Lung (tissue), 12 donors: ENCODE data around the gene PCDH8. TPM values are rescaled to one million over a fixed set of nuclear protein-coding genes. Genes with fewer than 3 reads are reported as not detected.

ENCODE experiments used
- ATAC-seq: fragments of 200-7000 bp; cut with Tn5 transposase; one replicate; pipeline ENCODE4 v1.9.1; 2020; ENCODE audit warnings: moderate number of reproducible peaks; ENCODE audit not compliant: insufficient read depth, low FRiP score
- DNase-seq, 3 donors: peaks; one replicate each; pipeline ENCODE4 v3.0.0-alpha.2; 2013 to 2017
- H3K27ac ChIP-seq, 2 donors: one replicate each; pipeline ENCODE4 v1.5.1; 2013; ENCODE audit warnings: mild to moderate bottlenecking in 2 of 2, moderate library complexity in 2 of 2, control low read depth in 1 of 2, inconsistent platforms in 1 of 2, low read depth in 1 of 2, low read length in 1 of 2
- H3K27me3 ChIP-seq, 3 donors: one replicate each; pipeline ENCODE4 v1.5.1; 2013; ENCODE audit warnings: low read length in 2 of 3; ENCODE audit not compliant: control insufficient read depth in 3 of 3, insufficient read depth in 3 of 3
- H3K36me3 ChIP-seq, 4 donors: one replicate each; pipeline ENCODE4 v1.5.1; 2013; ENCODE audit warnings: low read length in 4 of 4, mild to moderate bottlenecking in 1 of 4, moderate library complexity in 1 of 4; ENCODE audit not compliant: control insufficient read depth in 4 of 4, insufficient read depth in 4 of 4
- H3K4me1 ChIP-seq, 5 donors: one replicate each; pipeline ENCODE4 v1.5.1; 2013; ENCODE audit warnings: low read length in 5 of 5, mild to moderate bottlenecking in 2 of 5, moderate library complexity in 1 of 5; ENCODE audit not compliant: control insufficient read depth in 5 of 5, insufficient read depth in 5 of 5
- H3K4me3 ChIP-seq: one replicate; pipeline ENCODE4 v1.5.1; 2013; ENCODE audit warnings: mild to moderate bottlenecking, control low read depth, moderate library complexity
- H3K9ac ChIP-seq, 2 donors: one replicate each; pipeline ENCODE4 v1.5.1; 2013; ENCODE audit warnings: low read length in 2 of 2, control low read depth in 1 of 2; ENCODE audit not compliant: insufficient read depth in 1 of 2
- H3K9me3 ChIP-seq, 4 donors: one replicate each; pipeline ENCODE4 v1.5.1; 2013; ENCODE audit warnings: low read length in 3 of 4, mild to moderate bottlenecking in 1 of 4, moderate library complexity in 1 of 4; ENCODE audit not compliant: control insufficient read depth in 4 of 4, insufficient read depth in 3 of 4
- WGBS, 2 donors: extraction: QIAGEN DNeasy Blood & Tissue Kit; methylation state at CpG; one replicate each; pipeline ENCODE4 v1.1.7; 2013; 5-methylcytosine and 5-hydroxymethylcytosine counted together
- polyA plus RNA-seq, 2 donors: library from polyadenylated mRNA; stranded (reverse); fragments of 200-250 nt; gene quantifications; one replicate each; pipeline ENCODE4 v1.2.1, GENCODE V29; 2013
- total RNA-seq, 2 donors: library from RNA; depleted of rRNA in 1 of 2; stranded (reverse); fragments of >200 nt in 1 of 2; gene quantifications; one replicate each; pipeline ENCODE4 v1.2.1, GENCODE V29; 2014 to 2021
- TF ChIP-seq, protein P1 (sequence below): IDR thresholded peaks from 2 replicates; pipeline ENCODE4 v1.5.1; 2012; ENCODE audit warnings: mild to moderate bottlenecking; ENCODE audit errors: control extremely low read depth, extremely low read depth
- donor health status: control.
- donor health status: control.
- donor health status: Bipolar disorder and iron deficiency.
- donor health status: healthy.
- donor health status: DM: yes; HTN: yes; CAD: no.

Gene PCDH8
- total and polyA plus RNA-seq, 4 donors: 0.06 to 0.28 TPM; not detected in 2

DNA sequence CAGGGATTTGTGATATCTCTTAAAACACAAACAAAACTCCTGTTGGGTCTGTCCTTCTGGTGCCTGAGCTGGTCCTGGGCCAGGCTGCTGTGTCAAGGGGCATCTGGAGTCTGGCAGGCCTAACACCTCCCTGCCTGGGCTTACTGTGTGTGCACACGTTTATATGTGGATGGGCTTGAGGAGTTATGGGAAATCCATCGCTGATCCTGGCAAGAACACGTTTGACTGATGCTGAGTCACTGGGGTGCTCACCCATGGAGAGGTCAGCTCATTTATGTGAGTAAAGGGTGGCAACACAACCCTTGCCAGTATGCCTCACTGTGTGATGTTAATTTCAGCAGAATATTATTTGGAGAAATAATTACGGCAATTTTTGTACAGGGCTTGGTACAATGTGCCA, 44.5 kb upstream of the PCDH8 start:
- WGBS, 2 donors: 76 to 82% methylated on average over 4 of the region's 4 CpGs
- no peak overlapping the region for H3K4me3 ChIP-seq
- TF ChIP-seq, protein P1, sequence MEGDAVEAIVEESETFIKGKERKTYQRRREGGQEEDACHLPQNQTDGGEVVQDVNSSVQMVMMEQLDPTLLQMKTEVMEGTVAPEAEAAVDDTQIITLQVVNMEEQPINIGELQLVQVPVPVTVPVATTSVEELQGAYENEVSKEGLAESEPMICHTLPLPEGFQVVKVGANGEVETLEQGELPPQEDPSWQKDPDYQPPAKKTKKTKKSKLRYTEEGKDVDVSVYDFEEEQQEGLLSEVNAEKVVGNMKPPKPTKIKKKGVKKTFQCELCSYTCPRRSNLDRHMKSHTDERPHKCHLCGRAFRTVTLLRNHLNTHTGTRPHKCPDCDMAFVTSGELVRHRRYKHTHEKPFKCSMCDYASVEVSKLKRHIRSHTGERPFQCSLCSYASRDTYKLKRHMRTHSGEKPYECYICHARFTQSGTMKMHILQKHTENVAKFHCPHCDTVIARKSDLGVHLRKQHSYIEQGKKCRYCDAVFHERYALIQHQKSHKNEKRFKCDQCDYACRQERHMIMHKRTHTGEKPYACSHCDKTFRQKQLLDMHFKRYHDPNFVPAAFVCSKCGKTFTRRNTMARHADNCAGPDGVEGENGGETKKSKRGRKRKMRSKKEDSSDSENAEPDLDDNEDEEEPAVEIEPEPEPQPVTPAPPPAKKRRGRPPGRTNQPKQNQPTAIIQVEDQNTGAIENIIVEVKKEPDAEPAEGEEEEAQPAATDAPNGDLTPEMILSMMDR: no peak
- peaks cover 0 to 3% (median 0%) of the 10 kb centered on the region in 3 donors for H3K27me3 ChIP-seq
- no peaks in the 10 kb centered on the region for H3K36me3 ChIP-seq
- no peak for ATAC-seq
- no peak for DNase-seq
- no peak overlapping the region for H3K27ac ChIP-seq
- H3K4me1 ChIP-seq: no peaks in the 10 kb centered on the region
- no peaks in the 10 kb centered on the region for H3K9me3 ChIP-seq
- no peak overlapping the region for H3K9ac ChIP-seq

DNA sequence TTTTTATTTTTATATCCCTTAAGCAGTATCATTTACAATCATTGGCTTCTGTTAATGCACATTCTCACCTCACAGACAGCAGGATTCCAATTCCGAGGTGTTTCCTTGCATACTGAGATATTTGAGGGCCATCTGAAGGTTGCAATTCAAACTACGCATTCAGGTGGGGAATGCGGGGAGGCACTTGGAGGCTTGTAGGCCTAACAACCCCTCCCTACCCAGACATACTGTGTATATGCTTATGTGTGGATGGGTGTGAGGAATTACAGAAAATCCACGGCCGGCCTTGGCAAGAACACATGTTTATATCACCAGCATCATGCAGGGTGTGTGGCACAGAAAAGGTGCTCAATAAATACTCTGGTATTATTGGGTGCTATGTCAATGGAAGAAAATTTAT, 43.3 kb upstream of the PCDH8 start:
- H3K27ac ChIP-seq: no peak overlapping the region
- 70 to 74% methylated on average over 5 of the region's 5 CpGs for WGBS, 2 donors
- peaks cover 0 to 3% (median 0%) of the 10 kb centered on the region in 3 donors for H3K27me3 ChIP-seq
- no peaks in the 10 kb centered on the region for H3K36me3 ChIP-seq
- no peak for ATAC-seq
- H3K9ac ChIP-seq: no peak overlapping the region
- no peaks in the 10 kb centered on the region for H3K9me3 ChIP-seq
- H3K4me3 ChIP-seq: no peak overlapping the region
- DNase-seq: no peak
- H3K4me1 ChIP-seq: no peaks in the 10 kb centered on the region
- TF ChIP-seq, protein P1: no peak

DNA sequence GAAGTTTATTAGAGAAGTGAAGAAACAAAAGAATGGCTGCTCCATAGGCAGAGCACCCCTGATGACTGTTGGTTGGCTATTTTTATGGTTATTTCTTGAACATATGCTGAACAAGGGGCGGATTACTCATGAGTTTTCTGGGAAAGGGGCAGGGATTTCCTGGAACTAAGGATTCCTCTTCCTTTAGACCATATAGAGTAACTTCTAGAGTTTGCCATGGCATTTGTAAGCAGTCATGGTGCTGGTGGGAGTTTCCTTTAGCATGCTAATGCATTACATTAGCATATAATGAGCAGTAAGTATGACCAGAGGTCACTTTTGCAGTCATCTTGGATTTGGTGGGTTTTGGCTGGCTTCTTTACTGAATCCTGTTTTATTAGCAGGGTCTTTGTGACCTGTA, 38.7 kb upstream of the PCDH8 start:
- TF ChIP-seq, protein P1: no peak
- WGBS, 2 donors: 65 to 88% methylated on average over 1 of the region's 1 CpG
- no peak for ATAC-seq
- H3K9ac ChIP-seq: no peak overlapping the region
- no peaks in the 10 kb centered on the region for H3K9me3 ChIP-seq
- H3K27ac ChIP-seq: no peak overlapping the region
- peaks cover 0 to 3% (median 0%) of the 10 kb centered on the region in 3 donors for H3K27me3 ChIP-seq
- no peak overlapping the region for H3K4me3 ChIP-seq
- no peak for DNase-seq
- no peaks in the 10 kb centered on the region for H3K4me1 ChIP-seq
- H3K36me3 ChIP-seq: no peaks in the 10 kb centered on the region

DNA sequence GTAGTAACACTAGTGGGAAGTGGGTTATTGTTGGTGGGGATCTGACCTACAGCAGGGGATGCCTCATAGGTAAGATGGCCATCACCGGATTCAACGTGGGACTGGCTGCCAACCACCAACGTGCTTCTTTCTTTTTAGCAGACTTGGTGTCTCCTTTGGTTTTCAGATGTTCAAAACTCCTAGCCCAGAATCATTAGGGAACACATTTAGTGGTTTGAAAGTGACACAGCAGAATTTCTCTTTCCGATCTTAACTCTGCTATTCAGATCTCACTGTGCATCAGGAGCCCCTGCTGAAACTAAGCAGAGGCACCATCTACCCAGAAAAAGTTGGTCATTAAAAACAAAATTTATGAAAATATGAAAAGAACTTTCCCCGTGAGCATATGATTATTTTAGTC, 36.7 kb upstream of the PCDH8 start:
- H3K4me1 ChIP-seq: no peaks in the 10 kb centered on the region

More for the DNA sequence above, 36.7 kb upstream of the PCDH8 start:
- Histone ChIP-seq H3K9ac (no peak overlapping the region), H3K27me3 (peaks cover 0 to 3% (median 0%) of the 10 kb centered on the region in 3 donors), H3K9me3 (peaks cover 0 to 4% (median 1%) of the 10 kb centered on the region in 4 donors), H3K27ac (no peak overlapping the region), H3K4me3 (no peak overlapping the region), H3K36me3 (no peaks in the 10 kb centered on the region)
- TF ChIP-seq, protein P1: no peak
- ATAC-seq: no peak
- DNase-seq: no peak
- WGBS, 2 donors: 34 to 52% methylated on average over 5 of the region's 5 CpGs
